GM21528 (cell line): ENCODE data around the gene PGM2L1.
"Not testable (repeated sequence)": the region's sequence is repeated elsewhere in the genome, so short reads cannot be mapped to it uniquely, and the experiment has no call there.

Source experiments
- ATAC-seq: cut with Tn5 transposase; IDR thresholded peaks from one replicate; pipeline ENCODE4 v1.9.1; 2021; ENCODE audit warnings: mild to moderate bottlenecking, moderate library complexity; ENCODE audit not compliant: unreplicated experiment, low FRiP score

The PGM2L1 gene

DNA sequence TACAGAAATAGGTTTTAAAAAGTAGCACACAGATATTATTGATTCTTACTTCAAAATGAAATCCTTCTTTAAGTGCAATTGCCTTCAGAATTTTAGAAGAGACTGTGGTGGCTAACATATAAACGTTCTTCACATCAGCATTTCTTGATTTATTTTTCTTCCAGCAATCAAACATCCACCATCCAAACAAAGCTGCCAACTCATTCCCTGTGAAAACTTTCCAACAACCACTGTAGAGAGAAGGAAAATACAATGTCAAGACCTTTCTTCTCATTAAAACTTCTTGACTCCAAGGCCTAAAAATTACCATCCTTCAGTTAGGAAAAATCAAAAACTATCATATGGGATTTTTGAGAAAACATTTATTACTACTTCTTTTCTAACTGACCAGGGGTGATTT is 52.8 kb downstream of the PGM2L1 start:
- no peak for ATAC-seq

DNA sequence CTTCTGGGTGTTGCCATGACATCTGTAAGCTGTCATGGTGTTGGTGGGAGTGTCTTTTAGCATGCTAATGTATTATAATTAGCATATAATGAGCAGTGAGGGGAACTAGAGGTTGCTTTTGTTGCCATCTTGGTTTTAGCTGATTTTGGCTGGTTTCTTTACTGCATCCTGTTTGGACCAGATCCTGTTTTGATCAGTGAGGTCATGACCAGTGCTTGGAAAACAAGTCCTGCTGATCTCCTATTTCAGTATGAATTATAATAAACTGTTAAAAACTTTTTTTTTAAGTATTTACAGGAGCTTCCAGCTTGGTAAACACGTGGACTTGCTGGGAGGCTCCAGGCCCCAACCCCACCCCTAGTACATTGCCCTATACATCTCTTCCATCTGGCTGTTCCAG is 56.3 kb downstream of the PGM2L1 start:
- no peak for ATAC-seq

DNA sequence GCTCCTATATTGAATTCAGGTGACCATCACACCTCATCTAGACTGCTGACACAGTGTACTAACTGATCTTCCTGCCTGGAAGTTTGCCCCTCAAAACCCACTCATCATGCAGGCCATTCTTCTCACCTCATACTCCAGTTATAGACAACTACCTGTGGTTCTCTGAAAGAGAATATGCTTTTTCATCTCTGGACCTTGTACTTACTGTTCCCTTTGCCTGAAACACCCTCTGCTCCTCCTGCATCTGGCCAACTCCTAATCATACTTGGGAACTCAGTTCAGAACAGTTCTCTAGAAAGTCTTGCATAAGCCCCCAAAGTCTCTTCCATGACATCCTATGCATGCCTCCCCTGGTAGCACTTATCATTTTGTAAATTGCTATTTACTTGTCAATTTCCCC is 58.6 kb downstream of the PGM2L1 start:
- ATAC-seq: no peak

DNA sequence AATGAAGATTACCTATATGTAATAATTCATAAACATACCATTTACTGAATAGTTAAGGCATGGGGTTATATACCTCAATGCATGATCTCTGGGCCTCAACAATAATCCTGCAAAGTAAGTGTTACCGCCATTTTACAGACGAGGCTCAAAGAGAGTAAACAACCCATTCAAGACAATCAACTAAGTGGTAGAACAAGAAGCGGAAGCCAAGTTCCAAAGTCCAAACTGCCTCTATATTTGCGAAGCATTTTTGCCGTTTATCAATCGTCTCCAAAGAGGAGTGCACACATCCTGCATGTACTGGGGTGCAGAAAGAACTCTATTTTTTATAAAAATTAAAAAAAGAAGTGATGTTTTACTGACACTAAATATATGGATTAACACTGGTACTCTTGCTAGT is 59.3 kb downstream of the PGM2L1 start:
- ATAC-seq: no peak

DNA sequence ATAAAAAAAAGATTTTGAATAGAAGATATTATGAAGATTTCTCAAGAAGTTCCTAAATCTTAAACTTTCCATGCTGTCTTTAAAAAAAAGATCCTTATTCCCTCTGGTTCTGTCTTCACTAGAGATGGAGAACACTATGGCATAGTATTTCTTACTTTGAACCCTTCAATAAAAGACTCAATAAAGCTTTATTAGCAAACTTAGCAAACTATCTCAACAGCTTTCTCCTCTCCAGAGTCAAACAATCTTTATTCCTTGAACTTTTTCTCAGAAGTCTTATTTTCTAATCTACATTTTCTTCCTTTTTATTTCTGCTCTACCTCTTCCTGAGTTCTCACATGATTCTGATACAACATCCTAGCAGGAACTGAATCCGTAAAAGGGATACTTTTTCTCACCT is 65.0 kb downstream of the PGM2L1 start:
- ATAC-seq: no peak

DNA sequence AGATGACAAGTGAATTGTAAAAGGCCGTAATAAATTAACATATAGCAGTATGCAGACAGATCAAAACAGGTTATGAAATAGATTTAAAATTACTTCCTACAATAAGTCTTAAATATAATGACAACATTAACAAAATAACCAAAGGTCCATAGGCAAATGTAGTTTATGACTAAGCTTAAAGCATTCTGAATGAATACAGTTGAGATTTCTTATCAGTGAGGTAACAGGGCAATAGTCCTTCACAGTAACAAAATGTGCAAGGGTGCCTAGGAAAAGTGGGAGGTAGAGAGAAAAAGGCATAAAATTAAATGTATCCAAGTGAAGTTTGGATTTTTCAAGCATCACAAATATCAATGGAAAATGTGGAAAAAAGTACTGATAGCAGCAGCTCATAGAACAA is 65.9 kb downstream of the PGM2L1 start:
- ATAC-seq: no peak

DNA sequence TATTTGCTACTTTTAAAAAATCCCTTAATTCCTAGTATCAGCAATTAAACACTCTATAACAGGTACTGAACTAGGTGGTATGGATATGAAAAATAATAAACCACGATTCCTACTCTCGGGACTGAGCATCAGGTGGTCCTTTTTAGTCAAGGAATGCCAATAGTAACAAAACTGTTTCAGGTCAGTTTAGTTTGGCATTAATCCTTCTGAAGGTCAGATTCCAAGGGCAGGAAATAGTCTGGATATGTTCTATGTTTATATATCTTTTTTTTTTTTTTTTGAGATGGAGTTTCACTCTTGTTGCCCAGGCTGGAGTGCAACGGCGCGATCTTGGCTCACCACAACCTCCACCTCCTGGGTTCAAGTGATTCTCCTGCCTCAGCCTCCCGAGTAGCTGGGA is 67.2 kb downstream of the PGM2L1 start:
- ATAC-seq: not testable (repeated sequence)

DNA sequence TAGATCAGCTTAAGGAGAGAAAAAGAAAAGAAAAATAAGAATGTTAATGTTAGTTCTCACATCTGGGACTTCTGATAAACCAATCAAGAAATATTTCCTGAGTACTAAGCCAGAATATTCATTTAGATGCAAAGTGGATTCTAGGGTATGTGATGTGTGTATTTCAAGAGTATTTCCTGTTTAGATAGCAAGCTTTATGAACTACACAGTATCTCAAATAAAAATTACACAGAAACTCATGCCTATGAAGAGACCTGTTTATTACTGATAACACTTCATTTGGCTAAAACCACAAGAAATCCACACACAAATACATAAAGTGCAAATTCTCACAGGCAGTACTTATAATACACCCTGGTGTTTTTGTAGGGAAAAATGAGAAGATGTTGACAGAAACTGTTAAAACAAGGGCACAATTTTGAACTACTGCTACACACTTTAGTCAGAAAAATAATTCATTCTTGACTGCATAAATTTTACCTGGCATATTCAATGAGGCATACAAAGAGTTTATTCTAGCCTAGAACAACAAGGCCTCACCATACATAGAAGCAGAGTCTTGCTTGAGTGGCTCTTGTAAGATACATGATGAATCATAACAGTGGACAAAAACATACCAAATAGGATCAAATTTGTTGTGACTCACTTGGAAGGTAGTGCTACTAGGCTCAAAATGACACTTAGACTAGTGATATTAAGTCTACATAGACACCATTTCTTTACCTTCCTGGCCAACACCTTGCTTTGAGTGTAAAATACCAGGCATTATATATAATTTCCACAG is 68.0 kb downstream of the PGM2L1 start:
- no peak for ATAC-seq

DNA sequence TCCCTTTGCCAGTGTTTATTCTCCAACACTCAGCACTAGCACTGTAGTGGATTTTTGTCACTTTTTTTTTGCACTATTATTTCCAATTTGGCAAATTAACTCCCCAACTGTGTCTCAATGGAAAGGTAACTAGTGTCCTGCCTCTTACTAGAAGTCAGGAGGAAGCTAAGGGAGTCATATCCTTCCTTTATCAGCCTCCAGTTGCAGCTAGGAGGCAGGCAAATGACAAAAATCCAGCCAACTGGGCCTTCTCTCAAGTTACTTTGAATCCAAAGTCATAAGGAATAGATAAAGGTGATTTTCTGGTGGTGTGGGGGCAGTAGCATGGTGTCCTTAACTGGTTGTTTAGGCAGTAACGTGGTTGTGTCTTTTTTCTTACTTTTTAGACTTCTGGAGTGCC is 71.2 kb downstream of the PGM2L1 start:
- no peak for ATAC-seq

DNA sequence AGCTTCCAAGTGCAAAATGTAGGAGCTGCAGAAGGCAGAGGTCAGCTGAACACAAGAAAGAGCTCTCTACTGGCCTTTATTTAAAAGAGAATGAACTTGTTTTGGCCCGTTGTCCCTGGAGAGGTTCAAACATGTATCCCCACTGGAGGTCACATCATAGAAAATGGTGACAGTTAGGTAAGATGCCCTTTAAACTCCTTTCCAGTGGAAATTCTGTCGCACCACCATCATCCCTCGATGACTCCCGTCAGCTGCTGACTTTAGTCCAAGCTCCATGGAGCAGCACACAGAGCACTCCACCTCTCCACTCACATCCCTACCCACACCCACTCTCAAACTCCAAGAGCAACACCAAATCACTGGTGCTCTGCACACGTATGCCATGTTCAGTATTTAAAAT is 71.6 kb downstream of the PGM2L1 start:
- no peak for ATAC-seq

DNA sequence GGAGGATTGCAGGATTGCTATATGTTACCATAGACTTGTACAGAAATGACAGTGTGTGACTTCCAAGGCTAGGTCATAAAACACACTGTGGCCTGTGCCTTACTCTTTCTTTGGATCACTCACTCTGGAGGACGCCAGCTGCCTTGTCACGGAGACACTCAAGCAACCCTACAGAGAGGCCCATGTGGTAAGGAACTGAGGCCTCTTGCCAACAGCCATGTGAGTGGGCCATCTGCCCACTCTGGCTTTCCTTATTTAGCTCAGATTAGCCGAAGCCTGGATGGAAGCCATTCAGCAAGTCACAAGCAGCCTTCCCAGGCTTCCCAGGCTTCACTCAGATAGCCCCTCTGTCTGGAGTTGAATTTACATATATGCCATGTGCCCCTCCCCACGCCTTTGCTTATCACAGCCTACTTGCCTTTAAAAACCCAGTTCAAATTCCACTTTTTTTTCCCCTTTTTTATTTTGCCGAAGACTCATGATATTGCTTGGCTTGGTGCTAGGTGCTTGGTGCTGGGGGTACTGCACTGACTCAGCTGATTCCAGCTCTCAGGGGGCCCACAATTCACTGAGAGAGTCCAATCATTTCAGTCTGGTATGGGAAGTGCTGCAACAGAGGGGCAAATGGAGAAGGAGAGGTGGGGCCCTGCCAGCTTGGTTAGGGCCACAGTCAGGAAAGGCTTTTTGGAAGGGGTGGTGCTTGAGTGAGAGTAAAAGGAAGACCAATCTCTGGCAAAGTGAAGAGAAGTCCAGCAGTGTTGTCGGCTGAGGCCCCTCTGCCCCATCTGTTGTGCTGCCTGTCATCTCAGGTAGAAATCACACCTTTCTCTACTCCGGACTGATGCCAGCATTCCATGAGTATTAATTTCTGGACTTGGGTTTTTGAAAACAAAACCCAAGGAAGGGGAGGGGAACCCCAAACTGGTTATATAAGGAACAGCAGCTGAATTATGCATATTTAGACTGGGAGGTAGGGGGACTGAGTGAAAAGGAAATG is 72.3 kb downstream of the PGM2L1 start:
- no peak for ATAC-seq

DNA sequence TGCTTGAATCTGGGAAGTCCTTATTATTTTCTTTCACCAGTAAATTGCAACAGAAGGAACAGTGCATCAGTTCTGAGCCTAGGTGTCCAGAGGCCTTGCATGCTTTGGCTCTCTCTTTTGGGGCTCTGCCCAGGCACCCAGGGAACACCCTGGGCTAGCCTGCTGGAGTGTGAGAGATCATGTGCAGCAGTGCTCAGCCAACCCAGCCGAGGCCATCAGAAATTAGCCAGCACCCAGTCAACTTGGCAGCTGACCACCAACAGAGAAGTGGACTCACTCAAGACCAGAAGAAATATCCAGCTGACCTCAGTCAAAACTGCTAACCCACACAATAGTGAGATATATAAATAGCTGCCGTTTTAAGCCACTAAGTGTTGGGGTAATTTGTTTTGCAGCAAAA is 75.6 kb downstream of the PGM2L1 start:
- no peak for ATAC-seq

DNA sequence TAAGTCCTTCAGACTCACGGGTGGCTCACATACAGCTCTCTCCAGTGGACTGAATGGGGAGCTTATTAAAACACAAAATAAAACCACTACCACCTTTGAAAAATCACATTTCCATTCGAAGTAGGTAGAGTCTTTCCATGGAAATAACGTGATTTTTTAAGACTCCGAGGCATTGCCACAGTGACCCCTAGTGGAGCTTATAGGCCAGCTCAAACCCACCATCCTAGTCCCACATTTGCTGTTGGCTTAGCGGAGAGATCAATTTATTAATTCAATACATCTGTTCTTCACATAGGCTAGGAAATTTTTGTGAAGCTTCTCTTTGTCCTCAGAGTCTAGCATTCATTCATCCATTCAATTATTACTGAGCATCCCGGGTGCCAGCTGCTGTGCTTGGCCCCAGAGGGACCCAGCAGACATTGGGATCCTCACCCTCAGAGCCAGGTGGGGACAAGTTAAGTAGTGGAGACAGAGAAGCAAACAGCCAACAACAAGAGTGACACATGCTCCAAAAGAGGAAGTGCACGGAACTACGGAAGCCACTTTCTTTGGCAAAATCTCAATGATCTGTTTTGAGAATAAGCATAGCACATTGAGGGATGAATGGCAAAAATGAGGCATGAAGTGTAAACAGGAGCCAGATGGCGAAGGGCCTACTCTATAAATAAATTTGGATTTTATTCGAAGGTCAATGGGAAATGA is 76.6 kb downstream of the PGM2L1 start:
- ATAC-seq: no peak

DNA sequence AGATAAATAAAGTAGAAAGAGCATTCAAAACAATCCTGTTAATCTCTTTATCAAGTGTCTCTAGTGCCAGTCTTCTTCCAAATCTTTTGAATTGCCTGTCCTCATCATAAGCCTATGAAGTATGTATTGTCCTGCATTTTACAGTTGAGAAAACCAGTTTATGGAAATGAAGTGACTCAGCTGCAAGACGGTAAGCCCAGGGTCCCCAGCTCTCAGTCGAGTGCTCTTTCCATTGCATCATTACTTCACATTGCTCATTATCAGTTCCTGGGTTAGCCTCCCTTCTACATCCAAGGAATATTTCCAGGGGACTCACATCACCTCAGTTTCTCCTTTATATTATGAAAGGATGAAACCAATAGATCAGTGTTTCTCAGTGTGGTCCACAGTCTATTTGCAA is 77.7 kb downstream of the PGM2L1 start:
- ATAC-seq: no peak

DNA sequence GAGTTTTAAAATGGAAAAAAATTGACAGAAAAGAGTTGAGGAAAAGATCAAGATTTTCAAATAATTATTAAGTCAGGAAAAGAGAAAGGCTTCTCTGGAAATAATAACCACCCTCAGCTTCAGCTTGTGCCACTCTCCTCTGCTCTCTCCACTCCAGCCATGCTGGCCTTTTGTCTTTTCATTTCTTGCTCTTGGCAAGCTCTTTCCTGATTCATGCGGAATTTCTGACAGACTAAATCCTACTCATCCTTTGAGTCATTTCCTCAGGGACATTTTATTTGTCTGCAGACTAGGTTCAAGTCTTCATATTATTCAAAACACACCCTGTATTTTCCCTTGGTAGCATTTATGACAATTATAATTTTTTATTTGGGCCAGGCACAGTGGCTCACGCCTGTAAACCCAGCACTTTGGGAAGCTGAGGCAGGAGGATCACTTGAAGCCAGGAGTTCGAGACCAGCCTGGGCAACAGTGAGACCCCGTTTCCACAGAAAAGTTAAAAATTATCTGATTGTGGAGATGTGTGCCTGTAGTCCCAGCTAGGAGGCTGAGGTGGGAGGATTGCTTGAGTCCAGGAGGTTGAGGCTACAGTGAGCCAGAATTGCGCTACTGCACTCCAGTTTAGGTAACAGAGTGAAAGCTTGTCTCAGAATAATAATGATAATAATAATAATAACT is 79.0 kb downstream of the PGM2L1 start:
- no peak for ATAC-seq

DNA sequence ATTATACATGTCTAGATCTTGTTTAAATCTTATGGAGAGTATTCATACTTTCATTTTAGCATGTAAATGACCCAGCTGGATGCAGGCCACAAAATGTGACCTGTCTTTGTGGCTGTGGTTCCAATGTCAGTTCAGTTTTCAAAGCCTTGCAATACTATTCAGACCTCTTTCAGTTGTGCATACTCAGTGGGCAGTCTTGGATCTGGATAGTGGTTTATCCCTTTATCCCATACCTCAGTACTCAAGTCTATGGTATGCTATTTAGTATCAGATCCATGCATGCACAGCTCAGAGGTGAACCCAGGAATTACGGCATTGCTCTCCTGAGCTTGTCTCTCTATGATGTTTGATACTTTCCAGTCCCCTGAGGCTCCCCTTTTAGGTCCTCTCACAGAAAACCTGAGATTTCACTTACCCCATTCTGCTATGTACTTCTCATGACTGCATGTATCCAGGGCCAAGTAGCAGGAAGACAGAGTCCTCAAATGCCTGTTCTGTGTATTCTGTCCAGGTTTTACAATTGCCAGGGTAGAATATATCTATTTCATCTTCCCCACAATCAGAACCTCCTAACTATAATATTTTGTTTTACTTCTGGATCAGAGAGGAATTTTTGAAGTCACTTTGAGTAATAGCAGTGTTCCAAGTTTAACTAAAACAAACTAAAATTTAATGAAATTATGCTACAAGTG is 79.8 kb downstream of the PGM2L1 start:
- no peak for ATAC-seq

DNA sequence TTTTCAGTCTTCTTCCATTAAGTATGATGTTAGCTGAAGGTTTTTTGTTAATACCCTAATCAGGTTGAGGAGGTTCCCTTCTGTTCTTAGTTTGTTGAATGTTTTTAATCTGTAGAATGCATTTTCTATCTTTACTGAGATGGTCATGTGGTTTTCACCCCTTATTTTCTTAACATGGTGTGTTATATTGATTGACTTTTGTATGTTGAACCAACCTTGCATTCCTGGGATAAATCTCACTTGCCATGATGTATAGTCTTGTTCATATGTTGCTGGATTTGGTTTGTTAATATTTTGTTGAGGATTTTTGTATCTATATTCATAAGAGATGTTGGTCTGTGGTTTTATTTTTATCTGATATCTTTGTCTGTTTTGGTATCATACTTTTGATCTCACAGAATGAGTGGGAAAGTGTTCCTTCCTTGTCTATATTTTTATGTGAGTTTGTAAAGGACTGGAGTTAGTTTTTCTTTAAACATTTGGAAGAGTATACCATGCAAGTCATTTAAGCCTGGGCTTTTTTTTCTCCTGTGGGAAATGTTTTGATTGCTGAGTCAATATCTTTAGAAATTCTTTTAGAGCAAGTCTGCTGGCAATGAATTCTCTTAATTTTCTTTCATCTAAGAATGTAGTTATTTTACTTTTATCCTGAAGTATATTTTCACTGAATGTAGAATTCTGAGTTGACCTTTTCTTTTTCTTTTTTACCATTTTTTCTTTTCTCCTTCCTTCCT is 81.3 kb downstream of the PGM2L1 start:
- no peak for ATAC-seq

DNA sequence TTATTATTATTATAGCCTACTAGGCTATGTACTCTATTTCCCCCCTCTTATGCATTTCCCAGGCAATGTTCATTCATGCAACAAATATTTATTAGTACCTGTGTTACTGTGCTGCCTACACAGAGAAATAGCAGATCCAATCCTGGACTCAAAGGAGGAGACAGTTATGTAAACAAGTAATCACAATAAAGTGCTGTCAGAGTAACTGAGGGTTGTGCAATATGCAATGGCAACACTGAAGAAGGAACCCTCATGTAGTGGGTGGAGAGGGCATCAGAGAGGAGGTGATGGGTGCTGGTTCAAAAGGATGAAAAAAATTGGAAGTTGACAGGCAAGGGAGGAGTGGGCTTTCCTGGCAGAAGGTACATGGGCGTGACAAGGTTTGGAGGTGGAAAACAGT is 85.9 kb downstream of the PGM2L1 start:
- no peak for ATAC-seq

DNA sequence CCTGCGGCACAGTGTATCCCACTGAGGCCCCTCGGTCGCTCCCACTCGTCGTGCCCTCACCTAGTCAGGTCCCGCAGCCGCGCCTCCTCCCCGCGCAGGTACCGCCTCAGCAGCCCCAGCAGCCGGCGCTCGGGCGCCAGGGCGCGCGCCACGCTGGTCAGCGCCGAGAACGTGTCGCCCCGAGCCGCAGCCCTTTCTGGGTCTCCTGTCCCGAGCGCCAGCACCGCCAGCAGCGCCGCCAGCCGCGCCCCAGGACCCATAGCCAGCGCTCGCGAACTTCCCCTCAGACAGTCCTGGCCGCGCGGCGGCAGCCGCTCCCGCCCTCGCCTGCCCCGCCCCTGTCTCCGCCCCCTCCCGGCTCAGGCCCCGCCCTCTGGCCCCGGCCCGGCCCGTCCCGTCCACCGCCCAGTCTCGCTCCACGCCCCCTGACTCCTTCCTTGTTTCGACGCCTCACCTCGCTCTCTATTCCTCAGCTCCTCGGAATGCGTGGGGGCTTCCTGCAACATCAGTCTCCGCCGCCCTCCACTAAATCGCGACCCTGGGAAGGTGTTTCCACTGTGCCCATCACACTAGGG is 86.8 kb downstream of the PGM2L1 start, which contains the start of gene P4HA3:
P4HA3 (minus strand) TSS at position 289 of the 575 bp plus-strand sequence; CDS start at position 260, 29 bp downstream.
- no peak for ATAC-seq
